Spleen (tissue), 7 donors: ENCODE data around the gene RC3H1.
"Not testable (repeated sequence)": the region's sequence is repeated elsewhere in the genome, so short reads cannot be mapped to it uniquely, and the experiment has no call there.

Experiments
- POLR2A ChIP-seq, 3 donors: fragments of 450-650 bp; IDR thresholded peaks; one replicate each; pipeline ENCODE4 v1.5.1; 2017; ENCODE audit warnings: antibody characterized with exemption in 3 of 3, mild to moderate bottlenecking in 1 of 3
- POLR2AphosphoS5 ChIP-seq, 3 donors: sonication (generic); formaldehyde crosslinking; IDR thresholded peaks; one replicate each; pipeline ENCODE4 v1.5.1; 2017; ENCODE audit warnings: antibody characterized with exemption in 3 of 3
- TF ChIP-seq, protein P1 (sequence below), 11 experiments: fragments of 200-600 bp in 7 of 11; fragments of 450-650 bp in 4 of 11; sonication (generic) in 4 of 11; IDR thresholded peaks in 8 of 11; conservative IDR thresholded peaks in 3 of 11; 1 replicate in 7 of 11; 2 replicates in 4 of 11; pipeline versions ENCODE4 v1.4.0 to v1.8.0; 2016 to 2021; ENCODE audit warnings: antibody characterized with exemption in 11 of 11, inconsistent platforms in 4 of 11, mild to moderate bottlenecking in 1 of 11
- donor health status: DM: no; HTN: no; CAD: no; lungs with moderate emphysema.
- donor health status: DM: no; HTN: no; CAD: no.
- donor health status: DM: no; HTN: no; CAD: no.

GRCh38 chr1:174042509-174042908 is 20.4 kb upstream of the RC3H1 start:
- TF ChIP-seq, protein P1, sequence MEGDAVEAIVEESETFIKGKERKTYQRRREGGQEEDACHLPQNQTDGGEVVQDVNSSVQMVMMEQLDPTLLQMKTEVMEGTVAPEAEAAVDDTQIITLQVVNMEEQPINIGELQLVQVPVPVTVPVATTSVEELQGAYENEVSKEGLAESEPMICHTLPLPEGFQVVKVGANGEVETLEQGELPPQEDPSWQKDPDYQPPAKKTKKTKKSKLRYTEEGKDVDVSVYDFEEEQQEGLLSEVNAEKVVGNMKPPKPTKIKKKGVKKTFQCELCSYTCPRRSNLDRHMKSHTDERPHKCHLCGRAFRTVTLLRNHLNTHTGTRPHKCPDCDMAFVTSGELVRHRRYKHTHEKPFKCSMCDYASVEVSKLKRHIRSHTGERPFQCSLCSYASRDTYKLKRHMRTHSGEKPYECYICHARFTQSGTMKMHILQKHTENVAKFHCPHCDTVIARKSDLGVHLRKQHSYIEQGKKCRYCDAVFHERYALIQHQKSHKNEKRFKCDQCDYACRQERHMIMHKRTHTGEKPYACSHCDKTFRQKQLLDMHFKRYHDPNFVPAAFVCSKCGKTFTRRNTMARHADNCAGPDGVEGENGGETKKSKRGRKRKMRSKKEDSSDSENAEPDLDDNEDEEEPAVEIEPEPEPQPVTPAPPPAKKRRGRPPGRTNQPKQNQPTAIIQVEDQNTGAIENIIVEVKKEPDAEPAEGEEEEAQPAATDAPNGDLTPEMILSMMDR (IDR thresholded peaks at IDR 0.05 in 8 of 11, conservative IDR thresholded peaks at IDR 0.05 in 3 of 11): not testable (repeated sequence)
- TF ChIP-seq POLR2A, POLR2AphosphoS5 (IDR thresholded peaks at IDR 0.05): not testable (repeated sequence)
